ENCODE measurements around the gene TMEM164.
A peak's percentile ranks its signal among the peaks of the same experiment; 100 is the strongest.

Gene TMEM164

DNA sequence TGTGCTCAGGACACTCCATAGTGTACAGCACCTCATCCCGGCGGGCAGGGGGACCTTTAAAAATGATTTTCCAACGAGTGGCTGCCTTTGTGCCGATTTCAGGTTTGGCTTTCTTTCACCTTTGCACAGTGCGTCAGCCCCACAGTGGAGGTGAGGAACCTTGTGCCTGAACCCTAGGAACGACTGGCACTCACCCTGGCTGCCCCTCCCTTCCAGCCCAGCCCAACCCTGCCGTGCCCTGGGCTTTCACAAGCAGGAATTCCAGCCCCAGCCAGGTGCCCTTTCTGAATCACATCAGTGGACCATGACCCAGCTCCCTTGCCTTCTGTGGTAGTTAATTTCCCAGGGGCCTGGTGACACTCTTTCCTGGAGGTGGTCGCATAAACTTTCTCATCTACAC is 1.3 kb downstream of the TMEM164 start:
- no peak for DNase-seq

DNA sequence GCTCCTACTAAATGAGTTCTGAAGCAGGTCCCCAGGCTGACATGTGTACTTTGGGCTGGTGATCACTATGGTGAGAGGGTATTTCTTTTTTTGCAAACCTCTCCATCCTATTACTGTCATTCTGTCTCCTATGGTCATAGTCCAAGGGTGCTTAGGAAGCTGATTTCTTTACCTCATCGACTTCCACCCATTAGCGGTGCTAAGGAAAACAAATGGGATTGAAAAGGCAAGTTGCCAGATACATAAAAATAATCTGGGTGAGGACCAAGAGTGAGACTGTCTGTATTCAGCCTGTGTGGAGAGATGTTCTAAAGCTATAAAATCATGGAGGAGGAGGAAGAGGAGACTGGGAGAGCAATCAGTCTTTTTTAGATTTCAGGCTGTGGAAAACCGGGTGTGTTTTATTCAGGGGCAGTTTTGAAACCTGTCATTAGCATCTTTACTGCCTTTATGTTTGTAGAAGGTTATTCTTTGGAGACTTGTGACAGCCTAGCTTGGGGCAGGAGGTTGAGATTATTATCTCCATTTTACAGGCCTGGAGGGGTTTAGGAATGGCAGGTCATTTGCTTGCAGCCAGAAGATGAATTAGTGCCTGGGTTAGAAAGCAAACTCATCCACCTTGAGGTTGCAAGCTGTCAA is 1.9 kb downstream of the TMEM164 start:
- DNase-seq = no peak

DNA sequence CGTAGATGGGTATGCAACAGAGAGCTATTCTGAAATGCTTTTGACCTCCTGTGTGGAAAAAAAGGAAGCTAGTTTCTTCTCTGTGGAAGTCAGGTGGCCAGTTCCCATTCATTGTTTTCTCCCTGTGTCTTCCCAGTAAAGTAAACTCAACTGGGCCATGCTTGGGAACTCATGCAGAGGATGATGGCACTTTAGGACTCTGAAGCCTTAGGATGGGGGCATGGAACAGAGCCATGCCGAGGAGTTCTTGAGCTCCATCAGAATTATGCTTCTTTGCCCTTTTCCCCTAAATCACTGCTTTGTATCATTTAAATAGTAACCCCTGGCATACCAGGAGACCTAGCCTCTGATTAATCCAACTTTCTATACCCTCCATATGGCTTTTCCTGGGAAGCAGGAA is 3.2 kb downstream of the TMEM164 start:
- no peak for DNase-seq

DNA sequence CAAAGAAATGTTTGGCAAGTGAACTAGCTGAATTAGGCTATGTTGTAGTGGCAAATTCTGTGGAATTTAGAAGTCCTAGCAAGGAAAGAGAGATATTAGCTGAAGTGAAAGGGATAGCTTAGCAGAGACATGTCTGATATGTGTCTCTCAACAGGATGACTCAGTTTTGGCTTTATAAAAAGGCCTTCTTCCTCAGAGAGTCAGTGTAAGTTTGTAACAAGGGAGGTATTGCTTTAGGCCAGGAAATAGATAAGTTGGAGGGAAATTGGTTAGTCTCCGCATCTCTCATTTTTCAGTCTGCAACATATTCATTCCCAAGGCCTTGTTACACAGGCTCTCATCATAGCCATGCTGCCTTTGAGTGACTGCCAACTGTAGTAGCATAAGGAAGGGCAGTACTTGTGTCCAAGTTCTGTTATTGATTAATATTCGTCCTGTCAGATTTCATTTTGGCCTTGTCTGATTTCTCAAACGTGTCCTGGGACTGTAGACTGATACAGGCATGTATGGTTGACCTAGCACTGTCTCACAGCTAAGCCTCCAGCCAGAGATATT is 4.0 kb downstream of the TMEM164 start:
- peak; percentile 62 for DNase-seq

DNA sequence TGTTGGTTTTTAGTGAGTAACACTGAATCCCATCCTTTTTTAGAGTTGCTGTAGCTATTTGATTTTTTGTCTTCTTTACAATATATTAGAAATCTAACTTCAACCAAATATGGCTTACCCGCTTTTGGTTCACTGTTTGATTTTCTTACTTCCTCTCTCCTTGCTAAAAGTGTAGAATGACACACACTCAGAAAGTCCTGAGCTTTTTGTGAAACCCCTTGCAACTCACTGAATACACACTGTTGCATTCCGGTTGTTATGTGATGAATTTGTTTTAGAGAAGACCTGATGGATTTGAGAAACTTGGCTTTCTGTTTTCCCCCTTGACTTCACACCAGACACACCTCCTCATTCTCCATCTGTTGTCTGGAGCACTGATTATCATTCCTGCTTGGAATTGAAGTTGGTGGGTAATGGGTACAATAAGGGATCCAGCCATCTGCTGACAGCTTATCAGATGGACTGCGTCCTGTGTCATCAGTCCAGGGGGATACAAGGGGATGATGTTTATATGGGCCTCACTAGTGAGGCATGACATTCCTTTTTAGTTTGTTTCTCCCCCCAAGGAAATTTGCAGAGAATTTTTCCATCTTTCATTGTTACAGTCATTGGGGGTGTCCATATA is 5.2 kb downstream of the TMEM164 start:
- peak; percentile 57 for DNase-seq

DNA sequence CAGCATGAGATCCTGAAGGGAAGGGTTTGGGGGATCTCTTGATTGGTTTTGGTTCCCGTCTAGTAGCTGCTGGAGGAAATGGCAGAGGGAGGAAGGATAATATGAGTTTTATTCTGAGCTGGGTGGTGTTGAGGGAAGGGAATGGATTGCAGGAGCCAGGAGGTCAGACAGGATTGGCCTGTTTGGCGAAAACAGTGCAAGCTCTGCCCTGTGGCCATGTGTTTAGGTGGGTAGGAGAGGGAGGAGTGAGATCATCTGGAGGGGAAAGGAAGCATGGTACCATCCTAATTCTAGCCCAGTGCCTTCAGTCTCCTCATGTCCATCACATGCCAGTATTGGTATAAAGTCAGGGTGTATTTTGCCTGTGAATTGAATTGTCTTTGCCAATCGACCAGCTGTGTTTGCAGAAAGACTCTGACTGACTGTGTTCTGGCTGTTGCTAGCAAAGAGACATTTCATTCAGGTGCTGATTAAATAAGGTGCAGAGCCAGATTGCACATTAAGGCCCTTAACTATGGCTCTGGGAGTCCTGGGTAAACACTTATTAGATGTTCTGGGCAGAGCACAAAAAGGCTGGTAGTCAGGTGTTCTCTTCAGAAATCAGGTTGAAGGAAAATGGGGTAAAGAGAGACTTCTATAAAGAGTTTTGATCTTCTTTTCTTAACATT is 10.0 kb downstream of the TMEM164 start:
- DNase-seq = no peak

DNA sequence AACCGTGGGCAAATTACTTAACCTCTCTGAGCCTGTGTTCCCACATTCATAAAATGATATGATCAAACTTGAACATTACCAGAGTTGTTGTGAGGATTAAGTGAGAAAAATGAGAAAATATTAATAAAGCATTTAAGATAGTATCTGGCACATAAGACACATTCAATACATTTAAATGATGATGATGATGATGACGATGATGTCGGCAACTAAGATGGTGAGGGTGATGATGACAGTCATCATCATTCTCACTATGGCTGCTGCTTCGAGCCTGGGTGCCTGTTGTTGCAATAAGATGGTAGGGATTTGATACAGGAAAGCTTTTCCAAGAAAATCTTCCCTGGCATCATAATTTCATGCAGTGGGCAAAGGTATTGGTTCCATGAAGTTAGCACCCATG is 11.1 kb downstream of the TMEM164 start:
- DNase-seq = no peak

DNA sequence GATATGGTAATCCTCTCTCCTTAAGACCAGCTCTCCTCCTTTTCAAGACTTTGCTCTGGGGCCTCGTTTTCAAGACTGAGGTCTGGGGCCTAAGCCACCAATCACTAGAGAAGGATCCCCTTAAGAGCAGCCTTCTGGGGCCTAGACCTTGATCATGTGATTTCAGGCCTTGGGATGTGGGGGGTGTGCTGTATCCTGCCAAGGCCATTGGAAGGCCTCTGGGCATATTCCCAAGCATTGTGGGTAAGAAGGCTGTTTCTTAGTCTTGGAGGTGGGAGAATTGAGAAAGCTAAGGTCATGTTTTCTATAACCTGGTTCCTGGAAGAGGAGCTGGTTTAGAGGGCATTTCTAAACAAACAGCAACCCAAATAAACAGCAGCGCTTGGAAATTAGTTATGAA is 12.1 kb downstream of the TMEM164 start:
- no peak for DNase-seq

DNA sequence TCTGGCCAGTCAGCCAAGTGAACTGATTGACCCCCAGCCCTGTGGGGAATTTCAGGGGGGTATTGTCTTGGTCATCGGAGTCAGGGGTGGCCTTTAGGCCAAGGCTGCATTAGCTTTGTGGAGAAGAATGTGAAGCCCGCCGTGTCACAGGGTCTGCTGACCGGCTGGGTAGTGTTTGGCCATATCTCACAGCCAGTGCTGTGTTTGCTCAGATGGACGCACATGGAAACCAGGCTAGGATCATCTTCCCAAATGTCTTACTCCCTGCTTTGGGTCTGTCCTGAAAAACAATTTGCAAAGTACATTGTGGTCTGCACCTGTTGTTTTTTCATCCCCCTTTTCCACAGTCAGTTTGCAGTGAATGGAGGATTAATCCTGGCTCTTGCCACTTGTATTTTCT is 13.0 kb downstream of the TMEM164 start:
- no peak for DNase-seq

DNA sequence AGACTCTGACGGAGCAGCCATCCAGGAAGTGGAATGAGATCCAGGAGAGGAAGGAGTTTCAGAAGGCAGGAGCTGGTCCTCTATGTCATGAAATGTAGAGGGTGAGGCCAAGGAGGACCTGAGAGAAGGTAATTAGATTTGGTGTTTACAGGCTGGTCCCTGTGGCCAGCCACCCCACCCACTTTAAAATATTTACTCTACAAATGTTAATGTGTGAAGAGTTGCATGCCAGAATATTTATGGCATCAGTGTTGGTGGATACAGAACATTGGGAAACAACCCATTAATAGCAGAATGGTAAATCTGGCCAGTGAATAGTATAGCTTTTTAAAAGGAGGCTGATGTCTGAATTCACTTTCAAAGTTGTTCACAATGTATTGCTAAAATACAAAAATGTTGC is 17.6 kb downstream of the TMEM164 start:
- no peak for DNase-seq

DNA sequence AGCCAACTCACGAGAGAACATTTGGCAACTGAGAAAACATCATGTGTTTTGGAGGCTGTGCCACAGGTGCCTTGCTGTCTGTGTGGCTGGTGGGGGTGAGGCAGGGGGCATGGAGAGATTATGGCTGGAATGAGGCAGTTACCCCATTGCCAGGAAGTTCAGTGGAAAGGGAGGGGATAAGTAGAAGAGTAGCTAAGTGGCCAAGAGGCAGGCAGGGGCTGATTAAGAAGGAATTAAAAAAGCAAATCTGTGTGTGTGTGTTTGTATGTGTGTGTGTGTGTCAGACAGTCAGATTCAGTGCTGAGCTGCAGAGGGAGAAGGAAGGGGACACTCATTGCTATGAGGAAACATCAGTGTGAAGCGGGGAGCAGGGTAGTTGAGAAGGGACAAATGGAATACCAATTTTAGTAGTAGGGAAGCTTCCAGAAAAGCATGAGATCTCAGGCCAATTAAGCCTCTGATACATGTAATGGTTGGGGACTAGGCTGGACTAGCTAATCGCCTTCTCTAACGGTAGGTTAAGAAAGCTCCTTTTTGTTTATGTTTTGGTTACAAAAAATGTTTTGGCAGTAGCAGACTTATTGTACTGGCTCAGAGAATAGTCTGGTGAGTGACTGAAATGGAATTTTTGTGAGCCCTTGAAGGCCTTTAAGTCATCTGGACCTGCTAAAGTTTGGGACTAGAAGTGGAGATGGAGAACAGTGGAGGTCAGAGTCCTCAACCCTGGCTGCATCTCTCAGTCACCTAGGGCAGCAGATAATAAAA is 18.5 kb downstream of the TMEM164 start:
- no peak for DNase-seq

DNA sequence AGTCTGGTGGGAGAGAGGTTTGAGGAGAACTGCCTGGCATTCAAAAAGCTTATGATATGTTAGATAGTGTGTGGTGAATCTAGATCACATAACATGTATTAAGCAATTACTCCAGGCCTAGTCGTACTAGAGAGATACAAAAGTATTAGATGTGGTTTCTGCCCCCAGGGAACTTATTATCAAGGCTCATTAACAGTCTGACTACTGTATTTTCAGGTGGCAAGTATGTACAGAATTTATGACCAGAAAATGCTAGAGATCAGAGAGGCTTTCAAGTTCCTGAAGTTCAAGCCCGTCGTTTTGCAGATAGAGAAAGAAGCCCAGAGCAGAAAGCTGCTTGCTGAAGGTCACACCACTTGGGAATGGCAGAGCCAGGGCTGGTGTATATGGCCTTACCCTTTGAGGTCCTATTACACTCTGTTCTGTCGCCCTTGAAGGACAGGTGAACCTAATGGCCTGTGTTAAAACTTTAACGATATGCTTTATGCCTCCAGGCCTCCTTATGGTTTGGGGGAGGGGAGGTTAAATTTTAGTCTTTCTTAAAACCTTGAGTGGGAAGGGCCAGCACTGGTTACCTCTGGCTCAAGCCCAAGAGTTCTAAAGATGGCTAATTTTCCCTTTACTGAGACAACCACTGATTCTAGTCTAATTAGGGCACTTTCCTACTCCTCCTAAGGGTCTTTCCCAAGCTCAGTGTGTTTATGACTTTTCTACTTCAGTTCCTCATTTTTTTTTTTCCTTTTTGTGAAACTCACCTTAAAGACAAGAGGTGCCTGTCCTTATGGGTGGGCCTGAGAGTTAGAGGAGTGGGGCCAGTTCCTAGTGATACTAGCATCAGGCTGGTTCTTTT is 19.9 kb downstream of the TMEM164 start:
- DNase-seq = no peak

DNA sequence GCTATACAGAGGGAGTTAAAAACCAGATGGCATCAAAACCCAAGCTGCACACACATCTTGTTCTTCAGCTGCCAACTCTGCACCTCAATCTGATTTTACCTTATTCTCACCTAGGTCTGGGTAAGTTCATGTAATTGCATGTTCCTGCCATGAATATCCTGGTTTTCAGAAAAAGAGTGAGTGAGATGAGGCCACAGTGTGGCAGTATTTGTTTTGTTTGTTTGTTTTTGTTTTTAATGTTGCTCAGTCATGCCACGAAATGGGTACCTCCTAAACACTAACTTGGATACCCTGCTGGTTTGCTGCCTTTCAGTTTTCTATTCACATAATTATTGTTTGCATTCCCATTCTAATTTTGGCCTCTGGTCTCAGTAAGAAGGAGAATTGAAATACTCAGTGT is 22.5 kb downstream of the TMEM164 start:
- DNase-seq = no peak

DNA sequence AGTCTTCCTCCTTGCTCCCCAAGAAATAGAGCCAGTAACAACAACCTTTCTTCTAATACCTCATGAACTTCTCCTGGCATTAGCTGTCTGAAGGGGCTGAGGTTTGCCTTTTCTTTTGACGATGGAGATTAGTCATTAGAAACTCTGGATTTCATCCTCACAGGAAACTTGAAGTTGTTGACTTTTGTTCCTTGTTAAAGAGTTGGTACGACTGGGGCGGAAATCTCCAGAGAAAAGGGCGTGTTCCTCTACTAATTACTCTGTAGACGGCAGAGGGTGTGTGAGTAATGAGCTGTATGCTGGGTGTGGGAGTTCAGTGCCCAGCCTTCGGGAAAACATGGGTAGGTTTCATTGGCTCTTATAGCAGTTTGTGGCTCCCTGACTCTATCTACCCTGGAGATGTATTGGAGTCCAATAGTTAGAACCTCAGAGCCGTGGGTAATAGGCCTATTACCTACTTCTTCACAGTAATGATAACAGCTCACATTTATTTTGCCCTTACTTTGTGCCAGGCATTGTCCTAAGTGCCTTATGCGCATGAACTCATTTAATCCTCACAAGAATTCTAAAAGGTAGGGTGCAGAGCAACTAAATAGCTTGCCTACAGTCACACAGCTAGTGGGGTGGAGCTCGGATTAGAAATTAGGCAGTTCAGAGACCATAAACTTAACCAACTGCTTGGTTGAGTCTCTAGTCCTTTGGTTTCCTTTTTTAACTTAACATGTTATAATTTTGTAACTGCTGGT is 23.4 kb downstream of the TMEM164 start:
- DNase-seq = peak; percentile 94

DNA sequence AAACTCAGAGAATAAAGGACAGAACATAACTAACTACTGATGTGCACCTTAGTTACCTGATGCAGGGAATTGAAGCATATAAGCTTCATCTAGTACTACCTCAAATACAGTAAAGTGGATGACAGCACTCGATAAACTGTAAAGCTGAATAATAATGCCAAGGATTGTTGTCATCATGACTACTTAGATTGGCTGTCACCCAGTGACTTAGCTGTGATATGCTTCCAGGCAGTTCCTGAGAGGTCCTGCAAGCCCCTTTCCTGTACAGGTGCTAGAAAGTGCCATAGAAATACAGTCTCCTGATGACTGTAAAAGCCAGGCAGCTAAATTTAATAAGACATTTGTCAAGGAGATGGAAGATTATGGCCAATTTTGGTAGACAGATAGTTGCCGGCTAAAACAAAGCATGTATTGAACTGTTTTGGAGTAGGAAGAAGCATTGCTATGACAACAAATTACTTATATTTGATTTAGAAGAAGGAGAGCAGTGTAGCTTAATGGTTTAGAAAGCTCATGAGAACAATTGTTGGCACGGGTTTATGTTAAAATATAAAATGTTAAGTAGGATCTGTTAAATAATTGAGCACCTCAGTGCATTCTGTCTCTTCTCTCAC is 29.7 kb downstream of the TMEM164 start:
- DNase-seq = no peak

DNA sequence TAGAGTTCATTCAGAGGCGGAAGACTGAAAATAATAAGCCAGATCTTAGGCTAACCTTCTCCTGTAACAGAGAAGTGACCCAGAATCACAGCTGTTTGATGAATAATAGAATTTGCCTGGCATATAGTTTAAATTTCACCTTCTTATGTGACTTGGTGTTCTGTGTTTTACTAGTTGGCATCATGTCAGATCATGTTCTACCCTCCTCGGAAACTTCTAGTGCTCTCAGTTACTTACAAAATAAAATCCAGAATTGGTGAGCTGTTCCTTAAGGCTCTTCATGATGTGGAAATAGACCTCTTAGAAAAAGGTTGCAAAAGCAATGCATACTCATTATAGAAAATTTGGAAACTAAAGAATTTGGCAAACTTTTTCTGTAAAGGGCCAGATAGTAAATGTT is 31.1 kb downstream of the TMEM164 start:
- peak; percentile 13 for DNase-seq

DNA sequence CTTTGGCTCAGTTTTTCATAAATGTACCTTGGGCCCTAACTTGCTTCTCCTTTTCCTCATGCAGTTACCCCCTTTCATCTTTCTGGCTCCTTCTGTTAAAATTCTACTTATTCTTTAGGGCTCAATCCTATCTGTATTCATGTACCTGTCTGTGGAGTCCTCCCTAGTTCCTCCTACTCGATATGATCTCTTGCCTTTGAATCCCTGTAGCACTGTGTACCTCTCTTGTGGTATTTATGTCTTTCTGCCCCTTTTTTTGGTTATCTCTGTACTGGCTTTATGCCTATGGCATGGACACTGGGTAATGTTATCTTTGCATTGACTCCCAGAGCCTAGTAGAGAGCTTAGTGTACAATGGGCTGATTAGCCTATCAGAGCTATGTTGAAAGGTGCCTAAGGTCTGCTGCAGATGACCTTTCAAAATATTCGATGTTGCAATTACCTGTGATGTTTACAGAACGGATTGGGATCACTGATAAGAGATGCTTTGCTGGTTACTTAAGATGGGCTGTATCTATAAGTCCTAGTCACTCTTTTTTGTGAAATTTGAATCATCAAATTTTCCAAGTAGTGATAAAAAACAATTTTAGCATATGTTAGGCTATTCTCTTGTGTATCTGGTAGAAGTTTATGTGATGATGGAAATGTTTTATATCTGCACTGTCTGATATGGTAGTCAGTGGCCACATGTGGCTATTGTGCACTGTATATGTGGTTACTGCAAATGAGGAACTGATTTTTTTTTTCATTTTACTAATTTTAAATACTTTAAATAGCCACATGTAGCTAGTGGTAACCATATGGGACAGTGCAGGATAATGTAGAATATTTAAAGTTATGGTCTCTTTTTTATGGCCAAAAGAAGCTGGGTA is 33.5 kb downstream of the TMEM164 start:
- DNase-seq = peak; percentile 18

DNA sequence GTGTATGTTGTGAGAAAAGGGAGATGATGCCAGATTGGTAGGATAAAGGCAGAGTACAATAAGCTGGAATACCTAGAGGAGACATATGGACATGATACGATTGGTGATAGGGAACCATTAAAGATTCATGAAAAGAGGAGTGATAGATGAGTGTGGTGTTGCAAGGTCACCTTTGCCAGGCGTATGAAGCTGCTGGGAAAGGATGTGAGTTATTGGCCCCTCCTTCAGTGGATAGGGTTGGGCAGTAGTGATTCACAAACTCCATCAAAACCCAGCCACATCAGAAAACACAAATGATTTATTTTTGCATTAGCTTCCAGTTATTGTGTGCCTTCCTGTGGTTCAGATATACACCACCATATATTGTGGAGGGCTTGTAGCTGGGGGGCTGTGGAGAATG is 34.3 kb downstream of the TMEM164 start:
- no peak for DNase-seq

DNA sequence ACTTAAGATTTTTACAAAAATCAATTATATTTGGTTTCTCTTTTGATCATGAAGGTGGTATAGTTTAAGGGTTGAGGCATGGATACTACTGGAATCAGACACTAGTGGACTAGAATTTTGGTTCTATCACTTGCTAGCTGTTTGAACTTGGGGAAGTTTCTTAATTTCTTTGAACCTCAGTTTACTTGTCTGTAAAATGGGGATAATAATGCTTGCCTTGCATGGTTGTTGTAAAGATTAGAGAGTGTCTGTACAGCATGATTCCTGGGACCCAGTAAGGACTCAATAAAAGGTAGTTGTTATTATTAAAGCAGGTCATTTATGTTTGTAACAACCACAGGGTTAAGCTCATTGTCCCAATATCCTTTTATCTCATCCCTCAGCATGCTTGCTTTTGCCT is 36.0 kb downstream of the TMEM164 start:
- no peak for DNase-seq

DNA sequence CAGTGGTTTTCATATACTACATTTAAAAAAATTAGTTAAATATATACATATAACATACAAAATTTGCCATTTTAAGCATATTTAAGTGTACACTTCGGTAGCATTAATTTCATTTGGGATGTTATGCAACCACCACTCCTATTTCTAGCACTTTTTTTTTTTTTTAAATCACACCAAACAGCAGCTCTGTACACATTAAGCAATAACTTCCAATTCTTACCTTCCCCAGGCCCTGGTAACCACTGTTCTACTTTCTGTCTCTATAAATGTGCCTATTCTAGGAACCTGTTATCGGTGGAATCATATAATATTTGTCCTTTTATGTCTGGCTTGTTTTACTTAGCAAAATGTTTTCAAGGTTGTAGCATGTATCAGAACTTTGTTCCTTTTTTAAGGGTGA is 39.1 kb downstream of the TMEM164 start:
- peak; percentile 26 for DNase-seq

All from inflammatory macrophage treated with lipopolysaccharide for 4 hours (primary cell).